IMR-90 (cell line): ENCODE results near the gene COX8A. TPM values are rescaled to one million over a fixed set of nuclear protein-coding genes. Genes with fewer than 3 reads are reported as not detected.

ENCODE experiments used
- ATAC-seq: fragments of 200-7000 bp; cut with Tn5 transposase; 2 replicates; pipeline ENCODE4 v1.9.1; 2020; ENCODE audit warnings: low read depth, mild to moderate bottlenecking, moderate library complexity
- BruUV-seq: library from RNA; stranded (reverse); fragments of 400-500 nt; replicated peaks from 2 replicates; lab custom pipeline; 2021; lab: Mats Ljungman, UMichigan
- CTCF ChIA-PET: fragments of 300-600 bp; formaldehyde crosslinking; extraction: SDS; loops from one replicate; lab custom pipeline; 2021; ENCODE audit warnings: antibody characterized with exemption; lab: Yijun Ruan, JAX
- POLR2A ChIA-PET: fragments of 300-600 bp; sonication (Branson Sonifier 250); formaldehyde crosslinking; loops from one replicate; lab custom pipeline; 2022; ENCODE audit warnings: antibody characterized with exemption; ENCODE audit not compliant: unreplicated experiment; lab: Charles Lee
- DNase-seq: peaks from one replicate; pipeline ENCODE4 v3.0.0; 2013
- H2AFZ ChIP-seq: replicated peaks from 2 replicates; pipeline ENCODE3; 2013; ENCODE audit warnings: low read length, mild to moderate bottlenecking; ENCODE audit not compliant: poor library complexity
- H2AK5ac ChIP-seq: 2 replicates; pipeline ENCODE4 v1.6.1; 2013; ENCODE audit warnings: low read depth, low read length, inconsistent platforms
- H2AK9ac ChIP-seq: replicated peaks from 2 replicates; pipeline ENCODE3; 2013; ENCODE audit warnings: mild to moderate bottlenecking, low read depth, low read length, moderate library complexity; ENCODE audit not compliant: poor library complexity
- H2BK120ac ChIP-seq: 2 replicates; pipeline ENCODE4 v1.6.1; 2013; ENCODE audit warnings: low read depth, low read length, inconsistent platforms
- H2BK15ac ChIP-seq: 3 replicates; pipeline ENCODE4 v1.6.1; 2013; ENCODE audit warnings: low read depth, low read length, inconsistent platforms
- H2BK20ac ChIP-seq: 2 replicates; pipeline ENCODE4 v1.6.1; 2013; ENCODE audit warnings: low read depth, mild to moderate bottlenecking, inconsistent platforms, low read length, moderate library complexity
- H2BK5ac ChIP-seq: 2 replicates; pipeline ENCODE4 v1.6.1; 2013; ENCODE audit warnings: mild to moderate bottlenecking, low read depth, low read length, inconsistent platforms; ENCODE audit not compliant: poor library complexity, severe bottlenecking
- H3K14ac ChIP-seq: replicated peaks from 2 replicates; pipeline ENCODE4 v1.6.1; 2013; ENCODE audit warnings: low read depth, low read length, inconsistent platforms
- H3K18ac ChIP-seq: 2 replicates; pipeline ENCODE4 v1.6.1; 2013; ENCODE audit warnings: low read depth, low read length, control low read depth
- H3K23ac ChIP-seq: 2 replicates; pipeline ENCODE4 v1.6.1; 2013; ENCODE audit warnings: low read depth, low read length, inconsistent platforms
- H3K27ac ChIP-seq: 2 replicates; pipeline ENCODE4 v1.5.1; 2013; ENCODE audit warnings: mild to moderate bottlenecking, control low read depth, low read length; ENCODE audit not compliant: insufficient read depth
- H3K27me3 ChIP-seq: 2 replicates; pipeline ENCODE4 v1.6.1; 2013; ENCODE audit warnings: low read length; ENCODE audit not compliant: control insufficient read depth, insufficient read depth
- H3K36me3 ChIP-seq: 2 replicates; pipeline ENCODE4 v1.6.1; 2013; ENCODE audit warnings: low read length, mixed read lengths; ENCODE audit not compliant: control insufficient read depth, insufficient read depth
- H3K4ac ChIP-seq: 2 replicates; pipeline ENCODE4 v1.6.1; 2013; ENCODE audit warnings: low read depth, low read length, inconsistent platforms
- H3K4me1 ChIP-seq: 2 replicates; pipeline ENCODE4 v1.6.1; 2013; ENCODE audit warnings: low read length, mixed read lengths; ENCODE audit not compliant: control insufficient read depth, insufficient read depth
- H3K4me2 ChIP-seq: 2 replicates; pipeline ENCODE4 v1.6.1; 2013; ENCODE audit warnings: low read depth, mild to moderate bottlenecking, control low read depth, low read length, moderate library complexity
- H3K4me3 ChIP-seq: 2 replicates; pipeline ENCODE4 v1.5.1; 2013; ENCODE audit warnings: low read depth, mild to moderate bottlenecking, control low read depth, low read length, moderate library complexity; ENCODE audit not compliant: insufficient read depth
- H3K56ac ChIP-seq: 2 replicates; pipeline ENCODE4 v1.6.1; 2013; ENCODE audit warnings: low read length, inconsistent platforms; ENCODE audit not compliant: insufficient read depth; ENCODE audit errors: extremely low read depth
- H3K79me1 ChIP-seq, 2 experiments: 2 replicates each; pipeline ENCODE4 v1.6.1; 2013; ENCODE audit warnings: low read length in 2 of 2, inconsistent platforms in 1 of 2, low read depth in 1 of 2
- H3K9ac ChIP-seq: 2 replicates; pipeline ENCODE4 v1.6.1; 2013; ENCODE audit warnings: low read depth, low read length, control low read depth
- H3K9me1 ChIP-seq: 2 replicates; pipeline ENCODE4 v1.6.1; 2013; ENCODE audit warnings: low read length, inconsistent platforms; ENCODE audit not compliant: insufficient read depth
- H3K9me3 ChIP-seq: 2 replicates; pipeline ENCODE4 v1.6.1; 2013; ENCODE audit warnings: low read length; ENCODE audit not compliant: control insufficient read depth, insufficient read depth
- H4K20me1 ChIP-seq: 2 replicates; pipeline ENCODE4 v1.6.1; 2013; ENCODE audit warnings: low read length, inconsistent platforms; ENCODE audit not compliant: insufficient read depth
- H4K5ac ChIP-seq: 2 replicates; pipeline ENCODE4 v1.6.1; 2013; ENCODE audit warnings: mild to moderate bottlenecking, low read depth, low read length, control low read depth
- H4K8ac ChIP-seq, 2 experiments: 2 replicates each; pipeline ENCODE4 v1.6.1; 2013; ENCODE audit warnings: low read depth in 2 of 2, low read length in 2 of 2, control low read depth in 1 of 2, inconsistent platforms in 1 of 2
- H4K91ac ChIP-seq: 2 replicates; pipeline ENCODE4 v1.6.1; 2013; ENCODE audit warnings: low read depth, low read length, inconsistent platforms; ENCODE audit not compliant: insufficient read depth
- RAD21 ChIP-seq: IDR thresholded peaks from 2 replicates; pipeline ENCODE4 v1.6.1; 2012; ENCODE audit warnings: low read length, improper control_type of control experiment
- WGBS, 2 experiments: methylation state at CpG; one replicate each; pipeline versions ENCODE4 v1.1.5 to v1.1.7; 2013; ENCODE audit warnings: missing lambda C conversion rate in 2 of 2; ENCODE audit not compliant: insufficient read length in 1 of 2; ENCODE audit errors: extremely low coverage in 2 of 2; 5-methylcytosine and 5-hydroxymethylcytosine counted together
- dilution Hi-C: fragments of 300-500 bp; cut with HindIII; formaldehyde crosslinking; loops from one replicate; pipeline ENCODE4 v1.14.3; 2018; ENCODE audit warnings: low sequenced_read_pairs; ENCODE audit not compliant: unreplicated experiment
- in situ Hi-C: fragments of 300-500 bp; cut with MboI; formaldehyde crosslinking; loops from 3 replicates; pipeline ENCODE4 v1.14.3; 2019; ENCODE audit warnings: low sequenced_read_pairs, inconsistent platforms, mixed read lengths
- intact Hi-C: fragments of 100-400 bp; cut with micrococcal nuclease; formaldehyde crosslinking; loops from 2 replicates; pipeline ENCODE4 v1.10.0; 2022
- polyA plus RNA-seq, 3 experiments: library from polyadenylated mRNA; depleted of rRNA; stranded (reverse); fragments of >200 nt; gene quantifications; 2 replicates each; pipeline ENCODE4 v1.2.3, GENCODE V29; 2012; ENCODE audit warnings: low replicate concordance in 1 of 3
- total RNA-seq: library from RNA; depleted of rRNA; stranded (reverse); fragments of >200 nt; gene quantifications from 2 replicates; pipeline ENCODE4 v1.2.3, GENCODE V29; 2012
- TF ChIP-seq, protein P1 (sequence below): fragments of 150-350 bp; IDR thresholded peaks from 2 replicates; pipeline ENCODE4 v1.6.1; 2017; ENCODE audit warnings: mild to moderate bottlenecking, antibody characterized with exemption, low read length, low read depth

The COX8A gene
- total and polyA plus RNA-seq, 2 of the 4 experiments (the other 2 are of a cell fraction), result 250 to 598 TPM

DNA sequence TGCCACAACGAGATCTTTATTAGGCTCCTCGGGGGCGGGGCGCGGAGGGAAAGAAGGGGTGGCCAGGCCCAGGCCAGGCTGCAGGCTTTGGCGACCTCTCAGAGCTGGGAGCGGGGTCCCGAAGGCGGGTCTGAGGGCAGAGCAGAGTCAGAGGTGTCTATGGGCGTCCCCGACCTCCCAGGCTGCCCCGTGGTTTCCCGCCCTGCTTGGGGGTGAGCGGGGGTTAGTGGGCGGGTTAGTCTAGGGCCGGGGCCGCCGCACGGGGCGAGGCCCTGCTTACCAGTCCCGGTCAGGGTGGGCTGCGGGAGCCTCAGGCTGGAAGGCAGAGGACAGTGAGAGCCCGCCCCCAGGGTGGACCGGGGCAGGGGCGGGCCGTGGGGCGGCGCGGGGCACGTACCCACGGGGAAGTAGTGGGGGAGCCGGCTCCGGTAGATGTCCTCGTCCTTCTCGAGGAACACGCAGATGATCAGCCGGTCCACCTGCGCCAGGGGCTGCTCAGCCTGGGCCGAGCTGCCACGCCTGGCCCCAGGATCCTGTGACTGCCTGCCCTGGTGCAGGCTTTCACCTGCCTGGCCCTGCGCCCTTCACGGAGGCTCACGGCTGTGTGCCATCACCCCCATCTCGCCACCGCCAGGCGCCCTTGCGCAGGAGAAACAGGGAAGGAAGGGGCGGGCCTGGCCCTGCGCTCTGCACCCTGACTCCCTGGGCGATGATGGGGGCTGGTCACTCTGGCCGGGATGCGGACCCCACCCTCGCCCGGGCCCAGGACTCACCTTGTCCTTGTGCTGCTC is 24.3 kb downstream of the COX8A start:
- 0 out of 2 replicates have a peak, but pooled peaks cover 3% of the 10 kb centered on the region for H3K9me1 ChIP-seq
- H2BK20ac ChIP-seq, result no peak overlapping the region
- no peak overlapping the region for H2AK5ac ChIP-seq
- ChIA-PET POLR2A (no interaction called here), CTCF (no interaction called here)
- H2AFZ ChIP-seq, result peak overlapping the region; percentile 21
- intact Hi-C loops, result no loop called here
- H3K4me3 ChIP-seq, result no peak overlapping the region
- H3K14ac ChIP-seq, result no peak overlapping the region
- DNase-seq (no peak), ATAC-seq (no peak)
- no peaks in the 10 kb centered on the region for H3K27me3 ChIP-seq
- no peak overlapping the region for H2BK120ac ChIP-seq
- H3K18ac ChIP-seq, result no peak overlapping the region
- H3K56ac ChIP-seq, result no peak overlapping the region
- H3K27ac ChIP-seq, result no peak overlapping the region
- H3K9ac ChIP-seq, result no peak overlapping the region
- H3K23ac ChIP-seq, result no peak overlapping the region
- in situ Hi-C loops, result no loop called here
- no peak overlapping the region for H2BK5ac ChIP-seq
- peaks cover 39% of the 10 kb centered on the region for H3K36me3 ChIP-seq
- dilution Hi-C loops, result no loop called here
- no peak overlapping the region for H2AK9ac ChIP-seq
- H3K79me1 ChIP-seq, result peaks cover 9 to 21% of the 10 kb centered on the region in 2 experiments; a peak in 3 of 4 replicates
- no peak overlapping the region for H4K91ac ChIP-seq
- no peak overlapping the region for H3K4ac ChIP-seq
- 82% methylated on average over 20 of the region's 54 CpGs; no CpG with 5 or more reads in 1 of the 2 experiments for WGBS, 2 experiments
- TF ChIP-seq, protein P1, sequence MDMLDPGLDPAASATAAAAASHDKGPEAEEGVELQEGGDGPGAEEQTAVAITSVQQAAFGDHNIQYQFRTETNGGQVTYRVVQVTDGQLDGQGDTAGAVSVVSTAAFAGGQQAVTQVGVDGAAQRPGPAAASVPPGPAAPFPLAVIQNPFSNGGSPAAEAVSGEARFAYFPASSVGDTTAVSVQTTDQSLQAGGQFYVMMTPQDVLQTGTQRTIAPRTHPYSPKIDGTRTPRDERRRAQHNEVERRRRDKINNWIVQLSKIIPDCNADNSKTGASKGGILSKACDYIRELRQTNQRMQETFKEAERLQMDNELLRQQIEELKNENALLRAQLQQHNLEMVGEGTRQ, result no peak
- TF ChIP-seq RAD21, result no peak
- H3K4me2 ChIP-seq, result no peak overlapping the region
- BruUV-seq, result no TSS peak
- H4K20me1 ChIP-seq, result peaks cover 30% of the 10 kb centered on the region
- 0 out of 2 replicates have a peak, but pooled peaks cover 1% of the 10 kb centered on the region for H3K4me1 ChIP-seq
- no peak overlapping the region for H4K5ac ChIP-seq
- H3K9me3 ChIP-seq, result no peaks in the 10 kb centered on the region
- no peak overlapping the region for H2BK15ac ChIP-seq
- no peak overlapping the region for H4K8ac ChIP-seq
